ENCODE results near the gene NSUN2. TPM values are rescaled to one million over a fixed set of nuclear protein-coding genes. Genes with fewer than 3 reads are reported as not detected.
"Not testable (repeated sequence)": the region's sequence is repeated elsewhere in the genome, so short reads cannot be mapped to it uniquely, and the experiment has no call there.

The NSUN2 gene
- total RNA-seq, 4 donors from 2014 or later: 34.1 to 49.6 (median 41.9) TPM

DNA sequence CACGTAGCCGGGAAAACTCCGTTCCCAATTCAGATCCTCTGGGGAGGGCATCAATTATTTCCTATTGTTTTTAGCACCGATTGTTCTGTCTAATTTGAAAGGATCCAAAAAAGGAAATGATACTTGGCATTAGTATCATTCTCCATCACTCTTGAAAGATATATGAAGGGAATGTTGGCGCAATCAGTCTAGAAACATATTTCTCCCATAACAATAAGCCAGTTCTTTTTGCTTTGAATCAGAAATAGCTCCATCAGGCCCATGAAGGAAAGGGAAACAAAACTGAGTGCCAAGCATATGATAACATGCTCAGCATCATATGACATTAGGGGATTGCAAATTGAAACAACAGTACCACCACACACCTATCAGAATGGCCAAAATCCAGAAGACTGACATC lies 40.2 kb upstream of the NSUN2 start:
- Histone ChIP-seq H3K36me3 (no peaks in the 10 kb centered on the region), H3K4me3 (replicated peaks in 1 of 3) (no peak overlapping the region), H3K4me1 (no peaks in the 10 kb centered on the region), H3K27me3 (no peaks in the 10 kb centered on the region), H3K27ac (no peak overlapping the region), H3K9me3 (no peaks in the 10 kb centered on the region)
- no peak for DNase-seq
- 72 to 84% methylated on average over 5 of the region's 5 CpGs for WGBS, 2 donors
- intact Hi-C loops (cut with DNase I): no loop called here
- TF ChIP-seq, protein P1, sequence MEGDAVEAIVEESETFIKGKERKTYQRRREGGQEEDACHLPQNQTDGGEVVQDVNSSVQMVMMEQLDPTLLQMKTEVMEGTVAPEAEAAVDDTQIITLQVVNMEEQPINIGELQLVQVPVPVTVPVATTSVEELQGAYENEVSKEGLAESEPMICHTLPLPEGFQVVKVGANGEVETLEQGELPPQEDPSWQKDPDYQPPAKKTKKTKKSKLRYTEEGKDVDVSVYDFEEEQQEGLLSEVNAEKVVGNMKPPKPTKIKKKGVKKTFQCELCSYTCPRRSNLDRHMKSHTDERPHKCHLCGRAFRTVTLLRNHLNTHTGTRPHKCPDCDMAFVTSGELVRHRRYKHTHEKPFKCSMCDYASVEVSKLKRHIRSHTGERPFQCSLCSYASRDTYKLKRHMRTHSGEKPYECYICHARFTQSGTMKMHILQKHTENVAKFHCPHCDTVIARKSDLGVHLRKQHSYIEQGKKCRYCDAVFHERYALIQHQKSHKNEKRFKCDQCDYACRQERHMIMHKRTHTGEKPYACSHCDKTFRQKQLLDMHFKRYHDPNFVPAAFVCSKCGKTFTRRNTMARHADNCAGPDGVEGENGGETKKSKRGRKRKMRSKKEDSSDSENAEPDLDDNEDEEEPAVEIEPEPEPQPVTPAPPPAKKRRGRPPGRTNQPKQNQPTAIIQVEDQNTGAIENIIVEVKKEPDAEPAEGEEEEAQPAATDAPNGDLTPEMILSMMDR (IDR thresholded peaks at IDR 0.05): no peak
- no peak for TF ChIP-seq POLR2A (IDR thresholded peaks at IDR 0.05)

DNA sequence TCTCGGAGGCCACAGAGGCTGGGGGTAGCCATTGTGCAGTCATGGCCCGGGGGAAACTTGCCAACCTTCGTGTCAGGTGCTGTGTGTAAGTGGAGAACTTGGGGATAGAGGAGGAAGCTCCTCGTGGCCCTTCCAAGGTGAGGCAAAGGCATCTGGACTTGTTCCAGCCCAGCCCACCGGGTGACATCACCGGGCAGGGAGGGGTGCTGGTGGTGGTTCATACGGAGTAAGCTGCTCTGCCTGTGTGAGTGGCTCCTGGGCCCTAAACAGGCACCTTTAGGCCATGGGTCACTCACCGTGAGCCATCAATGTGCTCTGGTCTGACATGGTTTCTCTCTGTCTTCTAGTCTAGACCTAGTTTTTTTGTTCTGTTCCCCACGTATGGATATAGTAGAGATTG lies 35.9 kb upstream of the NSUN2 start:
- DNase-seq; H3K27ac ChIP-seq; H3K9me3 ChIP-seq; H3K27me3 ChIP-seq; H3K4me1 ChIP-seq; H3K36me3 ChIP-seq; H3K4me3 ChIP-seq (replicated peaks in 1 of 3); intact Hi-C loops (cut with DNase I): not testable (repeated sequence)
- 73 to 79% methylated on average over 9 of the region's 9 CpGs for WGBS, 2 donors

DNA sequence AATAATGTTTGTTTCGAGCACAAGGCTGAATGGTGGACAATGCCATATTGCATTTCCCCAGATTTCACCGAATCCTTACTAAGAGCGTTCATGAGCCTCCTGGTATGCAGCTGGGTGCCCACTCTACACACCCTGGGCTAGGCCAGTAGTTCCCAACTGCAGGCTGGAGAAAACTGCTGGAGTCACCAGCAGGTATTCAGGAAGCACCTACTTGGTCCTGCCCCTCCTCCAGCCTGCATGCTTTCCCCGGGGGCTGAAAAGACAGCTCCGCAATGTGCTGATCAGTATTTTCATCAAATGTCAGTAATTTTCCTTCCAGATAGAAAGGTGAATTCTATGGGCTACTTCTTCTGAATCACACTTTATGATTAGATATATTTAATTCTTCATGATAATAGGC lies 34.8 kb upstream of the NSUN2 start:
- H3K4me1 ChIP-seq: no peaks in the 10 kb centered on the region
- DNase-seq: no peak
- H3K36me3 ChIP-seq: no peaks in the 10 kb centered on the region
- H3K27me3 ChIP-seq: no peaks in the 10 kb centered on the region
- H3K4me3 ChIP-seq (replicated peaks in 1 of 3): no peak overlapping the region
- intact Hi-C loops (cut with DNase I): no loop called here
- no peaks in the 10 kb centered on the region for H3K9me3 ChIP-seq
- 93 to 94% methylated on average over 5 of the region's 5 CpGs for WGBS, 2 donors
- TF ChIP-seq, protein P1 (IDR thresholded peaks at IDR 0.05): no peak
- no peak for TF ChIP-seq POLR2A (IDR thresholded peaks at IDR 0.05)
- no peak overlapping the region for H3K27ac ChIP-seq

DNA sequence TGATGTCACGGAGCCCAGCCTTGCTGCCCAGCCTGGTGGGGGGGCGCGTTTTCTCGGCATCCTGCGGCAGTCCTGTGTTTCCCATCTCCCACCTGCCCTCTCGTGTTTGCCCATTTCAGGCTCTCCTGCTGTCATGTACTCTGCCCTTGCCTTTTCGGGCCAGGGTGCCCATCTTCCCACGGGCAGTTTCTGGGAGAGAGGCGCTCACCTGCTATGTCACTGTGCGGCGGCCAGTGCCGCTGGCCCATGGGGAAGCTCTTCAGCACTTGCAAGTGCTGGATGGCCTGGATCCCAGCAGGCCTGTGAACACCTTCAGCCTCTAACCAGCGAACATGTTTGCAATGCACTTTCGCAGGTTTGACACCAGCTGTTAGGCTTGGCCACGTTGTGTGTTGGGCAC lies 33.9 kb upstream of the NSUN2 start:
- no peak for DNase-seq
- TF ChIP-seq, protein P1 (IDR thresholded peaks at IDR 0.05): no peak
- no peak for TF ChIP-seq POLR2A (IDR thresholded peaks at IDR 0.05)
- no peaks in the 10 kb centered on the region for H3K4me1 ChIP-seq
- H3K27ac ChIP-seq: no peak overlapping the region
- intact Hi-C loops (cut with DNase I): no loop called here
- no peaks in the 10 kb centered on the region for H3K9me3 ChIP-seq
- H3K27me3 ChIP-seq: no peaks in the 10 kb centered on the region
- H3K4me3 ChIP-seq (replicated peaks in 1 of 3): no peak overlapping the region
- WGBS, 2 donors: 90 to 91% methylated on average over 12 to 15 of the region's 15 CpGs
- H3K36me3 ChIP-seq: no peaks in the 10 kb centered on the region

DNA sequence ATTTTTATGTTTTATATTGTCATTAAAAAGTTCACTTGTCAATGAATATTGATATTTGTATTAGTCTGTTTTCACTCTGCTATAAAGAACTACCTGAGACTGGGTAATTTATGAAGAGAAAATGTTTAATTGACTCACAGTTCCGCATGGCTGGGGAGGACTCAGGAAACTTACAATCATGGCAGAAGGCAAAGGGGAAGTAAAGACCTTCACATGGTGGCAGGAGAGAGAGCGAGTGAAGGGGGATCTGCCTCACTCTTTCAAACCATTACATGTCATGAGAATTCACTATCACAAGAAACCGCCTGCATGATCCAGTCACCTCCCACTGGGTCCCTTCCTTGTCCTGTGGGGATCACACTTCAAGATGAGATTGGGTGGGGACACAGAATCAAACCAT lies 27.8 kb upstream of the NSUN2 start:
- no peaks in the 10 kb centered on the region for H3K9me3 ChIP-seq
- H3K4me1 ChIP-seq: no peaks in the 10 kb centered on the region
- no peak overlapping the region for H3K4me3 ChIP-seq (replicated peaks in 1 of 3)
- 93 to 98% methylated on average over 3 of the region's 3 CpGs for WGBS, 2 donors
- H3K27me3 ChIP-seq: no peaks in the 10 kb centered on the region
- no peak overlapping the region for H3K27ac ChIP-seq
- TF ChIP-seq POLR2A (IDR thresholded peaks at IDR 0.05): no peak
- TF ChIP-seq, protein P1 (IDR thresholded peaks at IDR 0.05): no peak
- DNase-seq: no peak
- intact Hi-C loops (cut with DNase I): no loop called here
- H3K36me3 ChIP-seq: peaks cover 3 to 10% of the 10 kb centered on the region in 2 donors

Data from thyroid gland (tissue), 4 donors.